ENCODE measurements around the gene NID2.

Gene NID2

DNA sequence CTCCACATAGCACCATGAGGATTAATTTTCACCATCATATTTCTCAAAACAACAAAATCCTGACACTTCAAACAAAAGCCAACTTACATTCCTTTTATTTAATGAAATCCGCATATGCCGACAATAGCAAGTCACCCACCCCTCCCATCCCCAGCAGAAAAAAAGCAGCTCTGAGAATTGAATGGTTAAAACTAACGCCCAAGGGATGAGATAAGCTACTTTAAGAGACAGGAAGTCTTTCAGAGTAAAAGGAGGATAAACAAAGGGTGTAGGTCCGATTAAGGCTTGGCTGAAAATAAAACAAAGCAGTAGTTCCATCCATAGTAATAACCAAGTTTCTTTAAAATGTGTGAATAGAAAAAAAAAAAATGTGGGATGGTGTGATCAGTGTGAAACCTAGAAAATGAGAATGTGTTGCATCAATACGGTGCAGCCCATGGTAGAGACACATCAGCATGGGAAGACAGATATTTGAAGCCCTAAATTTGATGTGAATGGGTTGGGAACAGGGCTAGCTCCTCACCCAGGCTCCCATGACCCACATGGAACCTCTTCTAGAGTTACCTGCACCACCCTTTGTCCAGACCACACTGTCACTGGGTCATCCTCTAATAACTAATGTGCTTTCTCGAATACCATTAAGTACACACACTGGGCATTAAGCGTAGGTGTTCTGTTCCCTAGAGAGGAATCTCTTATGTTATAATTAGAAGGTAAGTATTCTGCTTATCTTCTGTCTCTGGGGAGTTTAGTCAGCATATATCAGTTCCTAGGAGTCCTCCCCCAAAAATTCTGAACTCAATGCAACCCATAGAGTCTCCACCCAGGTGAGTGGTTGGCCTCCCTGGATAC lies 47.8 kb downstream of the NID2 start:
- TF ChIP-seq, protein P1, sequence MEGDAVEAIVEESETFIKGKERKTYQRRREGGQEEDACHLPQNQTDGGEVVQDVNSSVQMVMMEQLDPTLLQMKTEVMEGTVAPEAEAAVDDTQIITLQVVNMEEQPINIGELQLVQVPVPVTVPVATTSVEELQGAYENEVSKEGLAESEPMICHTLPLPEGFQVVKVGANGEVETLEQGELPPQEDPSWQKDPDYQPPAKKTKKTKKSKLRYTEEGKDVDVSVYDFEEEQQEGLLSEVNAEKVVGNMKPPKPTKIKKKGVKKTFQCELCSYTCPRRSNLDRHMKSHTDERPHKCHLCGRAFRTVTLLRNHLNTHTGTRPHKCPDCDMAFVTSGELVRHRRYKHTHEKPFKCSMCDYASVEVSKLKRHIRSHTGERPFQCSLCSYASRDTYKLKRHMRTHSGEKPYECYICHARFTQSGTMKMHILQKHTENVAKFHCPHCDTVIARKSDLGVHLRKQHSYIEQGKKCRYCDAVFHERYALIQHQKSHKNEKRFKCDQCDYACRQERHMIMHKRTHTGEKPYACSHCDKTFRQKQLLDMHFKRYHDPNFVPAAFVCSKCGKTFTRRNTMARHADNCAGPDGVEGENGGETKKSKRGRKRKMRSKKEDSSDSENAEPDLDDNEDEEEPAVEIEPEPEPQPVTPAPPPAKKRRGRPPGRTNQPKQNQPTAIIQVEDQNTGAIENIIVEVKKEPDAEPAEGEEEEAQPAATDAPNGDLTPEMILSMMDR (IDR thresholded peaks at IDR 0.05; ENCODE audit: borderline replicate concordance, insufficient read depth, low read depth, low read length), result no peak
- no peak overlapping the region for H3K4me3 ChIP-seq (ENCODE audit: low read depth, low read length)

DNA sequence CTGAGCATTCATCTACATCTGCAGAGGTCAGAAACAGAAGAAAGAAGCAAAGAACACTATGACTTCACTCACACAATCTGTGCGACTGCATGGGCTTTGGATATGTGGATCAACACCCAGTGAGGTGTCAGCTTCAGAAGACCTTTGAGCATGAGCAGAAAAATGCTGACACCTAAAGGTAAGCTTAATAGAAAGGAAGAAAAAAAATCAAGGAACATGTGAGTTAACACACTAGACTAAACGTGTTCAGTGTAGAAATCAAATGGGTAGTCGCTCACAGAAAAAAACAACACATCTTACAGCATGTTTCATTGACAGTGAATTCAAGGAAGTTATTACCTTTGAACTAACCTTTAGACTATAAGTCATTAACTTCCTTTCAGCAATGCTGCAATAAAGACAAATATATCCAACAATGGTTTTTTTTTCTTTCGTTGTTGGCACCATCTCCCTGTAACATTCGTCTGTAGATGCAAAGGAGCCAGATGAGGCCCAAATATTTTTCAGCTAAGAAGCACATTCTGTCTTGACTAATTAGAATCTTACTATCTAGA lies 48.6 kb downstream of the NID2 start:
- H3K4me3 ChIP-seq (ENCODE audit: low read depth, low read length), result no peak overlapping the region
- TF ChIP-seq, protein P1 (IDR thresholded peaks at IDR 0.05; ENCODE audit: borderline replicate concordance, insufficient read depth, low read depth, low read length), result no peak

DNA sequence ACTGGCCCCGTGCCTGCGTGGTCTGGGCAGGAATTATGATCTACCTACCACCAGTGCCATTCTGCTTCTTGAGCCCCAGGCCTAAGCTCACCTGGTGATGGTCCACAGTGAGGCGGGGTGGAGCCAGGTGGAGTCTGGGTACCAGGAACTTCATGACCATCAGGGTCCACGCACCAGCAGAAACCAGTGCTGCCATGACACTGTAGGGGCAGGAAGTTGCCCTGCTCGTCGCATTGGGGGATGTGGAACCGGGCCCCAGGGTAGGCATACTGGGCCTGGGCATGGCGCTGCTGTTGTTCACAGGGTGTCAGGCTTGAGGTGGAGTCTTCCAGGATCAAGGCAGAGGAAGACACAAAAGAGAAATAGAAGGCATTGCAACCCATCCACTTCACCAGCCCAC lies 49.9 kb downstream of the NID2 start:
- TF ChIP-seq, protein P1 (IDR thresholded peaks at IDR 0.05; ENCODE audit: borderline replicate concordance, insufficient read depth, low read depth, low read length), result no peak
- H3K4me3 ChIP-seq (ENCODE audit: low read depth, low read length), result no peak overlapping the region

DNA sequence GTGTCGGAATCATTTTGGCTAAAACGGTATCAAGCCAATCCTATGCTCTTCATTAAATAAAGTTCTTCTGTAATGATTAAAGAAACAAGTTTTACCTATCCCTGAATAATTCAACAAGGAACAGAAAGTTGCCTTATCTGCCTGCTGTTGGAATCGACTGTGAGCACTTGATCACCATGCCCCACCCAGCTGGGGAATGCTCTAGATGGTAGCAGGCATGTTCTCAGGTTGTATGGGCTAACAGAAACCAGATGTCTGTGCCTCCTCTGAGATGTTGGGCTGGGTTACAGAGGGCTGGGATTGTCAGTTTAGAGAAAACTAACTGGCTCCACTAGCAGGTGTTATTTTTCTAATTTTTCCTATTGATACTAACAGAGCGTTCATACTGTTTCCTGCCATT lies 50.6 kb downstream of the NID2 start:
- TF ChIP-seq, protein P1 (IDR thresholded peaks at IDR 0.05; ENCODE audit: borderline replicate concordance, insufficient read depth, low read depth, low read length), result no peak
- no peak overlapping the region for H3K4me3 ChIP-seq (ENCODE audit: low read depth, low read length)

DNA sequence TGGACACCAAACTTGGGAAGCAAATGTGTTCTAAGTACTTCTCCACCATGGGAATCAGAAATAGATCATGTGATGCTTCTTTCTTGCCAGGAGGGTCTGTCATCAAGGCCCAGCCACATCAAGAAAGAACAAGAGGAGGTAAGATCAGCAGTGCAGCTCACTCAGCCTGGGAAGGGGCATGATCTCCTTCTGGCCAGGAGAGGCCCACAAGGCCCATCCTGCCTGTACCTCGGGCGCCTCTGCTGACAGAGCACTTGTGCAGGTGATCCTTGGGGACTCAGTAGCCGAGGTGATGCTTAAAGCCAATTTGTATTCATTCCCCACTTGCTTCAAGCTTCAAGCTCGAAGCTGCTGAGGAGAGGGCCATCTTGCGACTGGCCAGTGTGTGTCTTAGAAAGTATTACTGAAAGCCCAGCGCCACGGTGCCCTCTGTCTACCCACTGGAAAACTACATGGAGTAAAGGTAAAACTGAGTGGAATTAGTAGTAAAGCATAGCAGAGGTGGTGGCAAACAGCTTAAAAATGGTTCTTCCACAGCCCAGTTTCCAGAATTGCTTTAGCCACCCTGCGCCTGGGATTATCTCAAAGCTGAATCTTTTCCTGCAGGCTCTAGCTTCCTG lies 53.3 kb downstream of the NID2 start:
- no peak overlapping the region for H3K4me3 ChIP-seq (ENCODE audit: low read depth, low read length)
- TF ChIP-seq, protein P1 (IDR thresholded peaks at IDR 0.05; ENCODE audit: borderline replicate concordance, insufficient read depth, low read depth, low read length), result no peak

DNA sequence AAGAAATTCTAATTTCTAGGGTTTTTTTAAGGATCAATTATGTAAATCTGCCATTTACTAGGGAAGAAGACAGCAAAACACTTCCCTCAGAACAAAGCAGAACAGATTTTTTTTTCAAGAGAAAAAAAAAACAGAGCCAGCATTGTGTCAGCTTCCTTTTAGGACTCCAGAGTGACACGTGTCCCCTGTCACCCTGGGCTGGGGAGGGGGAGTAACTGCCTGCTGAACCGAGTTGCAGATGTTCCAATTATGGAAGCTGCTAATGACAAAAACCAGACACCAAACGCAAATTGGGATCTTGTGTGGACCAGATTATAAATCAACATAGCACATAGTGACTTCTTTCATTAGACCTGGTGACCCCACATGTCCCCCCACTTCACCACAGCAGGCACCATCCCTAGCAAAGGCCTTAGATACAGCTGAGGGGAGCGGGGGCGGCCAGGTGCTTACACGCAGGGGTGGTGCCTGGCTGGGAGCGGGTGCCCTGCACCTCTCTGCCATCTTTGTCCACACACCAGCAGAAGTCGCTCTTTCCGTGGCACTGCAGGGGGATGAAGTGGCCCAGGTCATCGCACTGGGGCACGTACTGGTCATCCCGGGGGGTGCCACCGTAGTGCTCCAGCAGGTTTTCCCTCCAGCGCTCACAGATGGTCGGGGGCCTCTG lies 54.1 kb downstream of the NID2 start:
- H3K4me3 ChIP-seq (ENCODE audit: low read depth, low read length), result no peak overlapping the region
- TF ChIP-seq, protein P1 (IDR thresholded peaks at IDR 0.05; ENCODE audit: borderline replicate concordance, insufficient read depth, low read depth, low read length), result no peak
